DOHH2 (cell line): ENCODE data around the gene RB1.

Source experiments
- EZH2phosphoT487 ChIP-seq: fragments of 200-600 bp; sonication (generic); IDR thresholded peaks from 2 replicates; pipeline ENCODE4 v1.6.1; 2017; ENCODE audit warnings: borderline replicate concordance, mild to moderate bottlenecking, antibody characterized with exemption, low read length, moderate library complexity, mixed read lengths
- TF ChIP-seq, protein P1 (sequence below): fragments of 200-600 bp; sonication (generic); IDR thresholded peaks from one replicate; pipeline ENCODE4 v1.5.1; 2014; ENCODE audit warnings: antibody characterized with exemption, mild to moderate bottlenecking, low read depth, low read length; ENCODE audit not compliant: poor library complexity, severe bottlenecking

- TF ChIP-seq, protein P1, sequence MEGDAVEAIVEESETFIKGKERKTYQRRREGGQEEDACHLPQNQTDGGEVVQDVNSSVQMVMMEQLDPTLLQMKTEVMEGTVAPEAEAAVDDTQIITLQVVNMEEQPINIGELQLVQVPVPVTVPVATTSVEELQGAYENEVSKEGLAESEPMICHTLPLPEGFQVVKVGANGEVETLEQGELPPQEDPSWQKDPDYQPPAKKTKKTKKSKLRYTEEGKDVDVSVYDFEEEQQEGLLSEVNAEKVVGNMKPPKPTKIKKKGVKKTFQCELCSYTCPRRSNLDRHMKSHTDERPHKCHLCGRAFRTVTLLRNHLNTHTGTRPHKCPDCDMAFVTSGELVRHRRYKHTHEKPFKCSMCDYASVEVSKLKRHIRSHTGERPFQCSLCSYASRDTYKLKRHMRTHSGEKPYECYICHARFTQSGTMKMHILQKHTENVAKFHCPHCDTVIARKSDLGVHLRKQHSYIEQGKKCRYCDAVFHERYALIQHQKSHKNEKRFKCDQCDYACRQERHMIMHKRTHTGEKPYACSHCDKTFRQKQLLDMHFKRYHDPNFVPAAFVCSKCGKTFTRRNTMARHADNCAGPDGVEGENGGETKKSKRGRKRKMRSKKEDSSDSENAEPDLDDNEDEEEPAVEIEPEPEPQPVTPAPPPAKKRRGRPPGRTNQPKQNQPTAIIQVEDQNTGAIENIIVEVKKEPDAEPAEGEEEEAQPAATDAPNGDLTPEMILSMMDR = no peak
- TF ChIP-seq EZH2phosphoT487 = no peak
Measured at GRCh38 chr13:48302871-48303358, 636 bp upstream of the RB1 start.
